Right atrium auricular region (tissue), 2 donors: Measurements from ENCODE around the gene ADAMTS2. TPM values are rescaled to one million over a fixed set of nuclear protein-coding genes. Genes with fewer than 3 reads are reported as not detected.

Experiments
- DNase-seq: peaks from one replicate; pipeline ENCODE4 v3.0.0-alpha.2; 2019; ENCODE audit warnings: low spot score
- H3K27ac ChIP-seq, 2 donors: fragments of 200-600 bp; sonication (generic); 1 replicate in 1 of 2; 2 replicates in 1 of 2; pipeline ENCODE4 v1.5.1; 2016 to 2019
- H3K27me3 ChIP-seq, 2 donors: fragments of 200-600 bp; sonication (generic); one replicate each; pipeline versions ENCODE4 v1.5.1 to v1.6.0; 2017 to 2019
- H3K36me3 ChIP-seq: fragments of 200-600 bp; sonication (generic); one replicate; pipeline ENCODE4 v1.5.1; 2016
- H3K4me1 ChIP-seq, 2 donors: fragments of 200-600 bp; sonication (generic); one replicate each; pipeline versions ENCODE4 v1.5.1 to v1.6.0; 2017 to 2019
- H3K4me3 ChIP-seq, 2 donors: fragments of 200-600 bp; sonication (generic); 1 replicate in 1 of 2; 2 replicates in 1 of 2; pipeline ENCODE4 v1.5.1; 2017 to 2019; ENCODE audit warnings: mild to moderate bottlenecking in 1 of 2, moderate library complexity in 1 of 2
- H3K9me3 ChIP-seq, 2 donors: fragments of 200-600 bp; sonication (generic); one replicate each; pipeline ENCODE4 v1.5.1; 2019
- total RNA-seq, 2 donors: library from RNA; depleted of rRNA; stranded (reverse); fragments of >200 nt; gene quantifications; one replicate each; pipeline ENCODE4 v1.1.0, GENCODE V29; 2016
- TF ChIP-seq, protein P1 (sequence below), 2 donors: fragments of 200-600 bp; sonication (generic); IDR thresholded peaks; one replicate each; pipeline ENCODE4 v1.5.1; 2019; ENCODE audit warnings: antibody characterized with exemption in 2 of 2

The ADAMTS2 gene
- total RNA-seq, 2 donors from 2014 or later, result 13.6 to 13.7 TPM

DNA sequence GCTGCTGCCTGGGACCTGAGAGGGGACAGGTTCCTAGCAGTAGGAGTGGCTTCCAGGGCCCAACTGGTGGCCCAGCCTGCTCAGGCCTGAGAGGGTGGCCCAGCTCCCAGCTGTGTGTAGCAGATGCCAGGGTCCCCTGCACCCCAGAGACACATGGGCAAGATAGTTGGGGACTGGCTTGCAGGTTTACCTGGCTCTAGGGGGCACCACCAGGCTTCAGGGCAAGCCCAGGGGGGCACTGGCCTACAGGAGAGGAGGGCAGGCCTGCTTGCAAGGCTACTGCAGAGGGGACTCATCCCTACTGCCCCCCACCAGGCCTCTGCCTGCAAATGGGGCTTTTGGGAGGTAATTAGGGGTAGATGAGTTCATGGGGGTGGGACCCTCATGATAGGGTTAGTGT, 161.8 kb downstream of the ADAMTS2 start:
- Histone ChIP-seq H3K27me3 (no peaks in the 10 kb centered on the region), H3K4me1 (no peaks in the 10 kb centered on the region), H3K36me3 (no peaks in the 10 kb centered on the region), H3K9me3 (peaks cover 0 to 12% of the 10 kb centered on the region in 2 donors), H3K4me3 (no peak overlapping the region), H3K27ac (no peak overlapping the region)
- TF ChIP-seq, protein P1, sequence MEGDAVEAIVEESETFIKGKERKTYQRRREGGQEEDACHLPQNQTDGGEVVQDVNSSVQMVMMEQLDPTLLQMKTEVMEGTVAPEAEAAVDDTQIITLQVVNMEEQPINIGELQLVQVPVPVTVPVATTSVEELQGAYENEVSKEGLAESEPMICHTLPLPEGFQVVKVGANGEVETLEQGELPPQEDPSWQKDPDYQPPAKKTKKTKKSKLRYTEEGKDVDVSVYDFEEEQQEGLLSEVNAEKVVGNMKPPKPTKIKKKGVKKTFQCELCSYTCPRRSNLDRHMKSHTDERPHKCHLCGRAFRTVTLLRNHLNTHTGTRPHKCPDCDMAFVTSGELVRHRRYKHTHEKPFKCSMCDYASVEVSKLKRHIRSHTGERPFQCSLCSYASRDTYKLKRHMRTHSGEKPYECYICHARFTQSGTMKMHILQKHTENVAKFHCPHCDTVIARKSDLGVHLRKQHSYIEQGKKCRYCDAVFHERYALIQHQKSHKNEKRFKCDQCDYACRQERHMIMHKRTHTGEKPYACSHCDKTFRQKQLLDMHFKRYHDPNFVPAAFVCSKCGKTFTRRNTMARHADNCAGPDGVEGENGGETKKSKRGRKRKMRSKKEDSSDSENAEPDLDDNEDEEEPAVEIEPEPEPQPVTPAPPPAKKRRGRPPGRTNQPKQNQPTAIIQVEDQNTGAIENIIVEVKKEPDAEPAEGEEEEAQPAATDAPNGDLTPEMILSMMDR (IDR thresholded peaks at IDR 0.05), result no peak
- no peak for DNase-seq

DNA sequence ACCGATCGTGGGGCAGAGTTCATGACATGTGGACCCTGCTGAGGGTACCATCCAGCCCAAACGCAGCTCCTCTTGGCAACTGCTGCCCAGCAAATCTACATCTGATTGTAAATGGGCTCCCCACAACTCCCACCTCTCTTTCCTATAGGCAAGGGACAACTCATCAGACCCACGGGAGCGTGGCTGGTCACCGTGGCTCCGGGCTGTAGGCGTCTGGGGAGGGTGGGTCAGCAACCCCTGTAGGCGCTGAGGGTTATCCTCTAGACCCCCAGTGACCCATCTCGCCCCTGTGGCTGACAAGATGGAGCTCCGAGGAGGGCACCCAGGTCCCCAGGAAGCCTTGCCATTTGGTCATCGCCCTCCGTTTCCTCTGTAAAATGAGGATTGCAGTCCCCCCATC, 162.7 kb downstream of the ADAMTS2 start:
- H3K27me3 ChIP-seq, result no peaks in the 10 kb centered on the region
- H3K27ac ChIP-seq, result no peak overlapping the region
- no peaks in the 10 kb centered on the region for H3K36me3 ChIP-seq
- peaks cover 0 to 12% of the 10 kb centered on the region in 2 donors for H3K9me3 ChIP-seq
- TF ChIP-seq, protein P1 (IDR thresholded peaks at IDR 0.05), result no peak
- DNase-seq, result no peak
- no peaks in the 10 kb centered on the region for H3K4me1 ChIP-seq
- no peak overlapping the region for H3K4me3 ChIP-seq

DNA sequence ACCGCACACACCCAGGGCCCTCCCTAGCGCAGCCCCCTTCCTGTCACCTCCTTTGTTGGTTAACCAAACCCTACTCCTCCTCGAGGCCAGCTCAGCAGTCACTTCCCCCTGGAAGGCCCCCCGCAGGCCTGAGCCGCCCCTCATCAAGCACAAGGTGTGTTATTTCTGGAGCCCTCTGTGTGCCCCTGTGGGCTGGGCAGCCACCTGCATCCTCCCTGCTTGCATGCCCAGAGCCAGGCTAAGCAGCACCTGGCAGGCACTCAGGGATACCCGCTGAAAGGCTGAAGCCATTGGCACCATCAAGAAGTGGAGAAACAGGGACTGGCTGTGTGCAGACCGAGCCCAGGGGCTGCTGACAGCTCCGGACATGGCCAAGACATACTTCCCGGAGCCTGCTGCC, 163.3 kb downstream of the ADAMTS2 start:
- Histone ChIP-seq H3K9me3 (peaks cover 0 to 12% of the 10 kb centered on the region in 2 donors), H3K4me3 (no peak overlapping the region), H3K36me3 (no peaks in the 10 kb centered on the region), H3K27ac (no peak overlapping the region), H3K4me1 (no peaks in the 10 kb centered on the region), H3K27me3 (no peaks in the 10 kb centered on the region)
- DNase-seq, result no peak
- TF ChIP-seq, protein P1 (IDR thresholded peaks at IDR 0.05), result no peak

DNA sequence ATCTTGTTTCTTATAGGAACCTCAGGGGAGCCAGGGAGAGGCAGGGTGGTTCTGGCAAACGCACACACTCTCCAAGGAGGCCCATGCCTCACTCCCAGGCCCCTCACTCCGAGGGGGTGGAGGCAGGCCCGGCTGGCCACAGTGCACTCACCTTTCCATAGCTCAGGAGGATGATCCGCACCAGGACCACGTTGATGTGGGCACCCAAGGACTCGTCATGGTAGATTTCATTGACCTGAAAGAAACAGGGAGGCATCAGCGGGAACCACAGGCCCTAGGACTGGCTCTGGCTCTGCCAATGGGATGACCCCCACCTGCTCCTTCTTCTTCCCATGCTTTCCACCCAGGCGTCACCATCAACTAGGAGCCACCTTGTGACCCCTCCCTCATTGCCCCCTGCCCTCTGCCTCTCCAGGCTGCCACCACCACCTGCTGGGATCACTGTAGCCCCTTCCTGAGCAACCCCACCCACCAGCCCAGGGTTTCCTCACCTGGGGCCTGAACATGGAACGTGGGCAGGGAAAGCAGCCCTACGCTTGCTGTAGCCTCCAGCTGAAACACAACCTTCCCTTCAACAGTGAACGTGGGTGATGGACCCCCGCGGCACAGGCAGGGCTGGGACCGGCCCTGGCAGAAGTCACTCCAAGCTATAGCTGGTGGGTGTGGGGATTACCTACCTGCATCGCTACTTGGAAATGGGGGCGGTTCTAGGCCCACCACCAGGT, 164.2 kb downstream of the ADAMTS2 start:
- Histone ChIP-seq H3K27me3 (no peaks in the 10 kb centered on the region), H3K4me1 (no peaks in the 10 kb centered on the region), H3K27ac (no peak overlapping the region), H3K9me3 (peaks cover 0 to 12% of the 10 kb centered on the region in 2 donors), H3K4me3 (no peak overlapping the region), H3K36me3 (no peaks in the 10 kb centered on the region)
- no peak for DNase-seq
- TF ChIP-seq, protein P1 (IDR thresholded peaks at IDR 0.05), result no peak

DNA sequence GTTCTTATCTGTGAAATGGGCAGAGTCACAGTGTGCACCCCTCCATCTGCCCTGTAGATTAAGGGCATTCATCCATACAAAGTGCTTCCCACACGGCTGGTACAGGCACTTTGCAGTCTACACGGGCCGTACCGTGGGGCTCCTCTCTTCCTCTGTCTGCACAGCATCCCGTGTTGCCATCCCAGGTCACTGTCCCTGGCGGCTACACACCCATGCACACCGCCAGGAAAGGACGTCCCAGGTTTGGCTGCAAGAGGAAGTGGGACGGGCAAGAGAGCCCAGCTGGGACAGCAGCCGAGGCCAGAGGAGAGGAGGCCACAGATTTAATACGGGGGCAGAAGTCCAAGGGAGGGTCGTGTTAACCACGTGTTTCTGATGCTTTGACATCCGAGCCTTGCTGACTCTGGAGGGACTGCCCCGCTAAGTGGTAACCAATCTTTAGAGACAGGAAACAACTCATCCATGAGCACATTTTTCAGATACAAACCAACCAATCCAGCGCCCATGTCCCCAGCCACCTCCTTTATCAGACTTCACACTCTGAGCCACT, 165.1 kb downstream of the ADAMTS2 start:
- Histone ChIP-seq H3K36me3 (no peaks in the 10 kb centered on the region), H3K4me3 (no peak overlapping the region), H3K27me3 (no peaks in the 10 kb centered on the region), H3K4me1 (no peaks in the 10 kb centered on the region), H3K27ac (no peak overlapping the region), H3K9me3 (peaks cover 0 to 12% of the 10 kb centered on the region in 2 donors)
- TF ChIP-seq, protein P1 (IDR thresholded peaks at IDR 0.05), result no peak
- DNase-seq, result no peak
